Measurements from ENCODE around the gene UBE2J2. TPM values are rescaled to one million over a fixed set of nuclear protein-coding genes. Genes with fewer than 3 reads are reported as not detected.
A peak's percentile ranks its signal among the peaks of the same experiment; 100 is the strongest.

UBE2J2 gene
- 67.2 and 67.9 TPM in 2 replicates for total RNA-seq (2021; fragmentation: NEBNext Ultra II Directional; extraction: Animal tissue kit (Norgen Biotek cat#: 25700))
- polyA plus RNA-seq (2011; rRNA removed): 33.6 and 47.3 TPM in 2 replicates
- 50.1 TPM for polyA plus RNA-seq (2011; cell fraction: cytosol; rRNA removed)
- polyA plus RNA-seq (2011; cell fraction: nucleus; rRNA removed): 42.9 TPM
- polyA plus RNA-seq (2012, experiment 1 of 2): 46.0 to 58.9 TPM (median 47.8 TPM) in 4 replicates
- polyA plus RNA-seq (2012, experiment 2 of 2): 63.2 TPM
- 40.4 TPM for polyA plus RNA-seq (2013, experiment 1 of 2)
- polyA plus RNA-seq (2013, experiment 2 of 2): 38.8 TPM
- 10.8 and 14.2 TPM in 2 replicates for polyA minus RNA-seq (2011; rRNA and poly(A)+ RNA removed)
- polyA minus RNA-seq (2011; cell fraction: cytosol; rRNA and poly(A)+ RNA removed): 26.9 TPM
- polyA minus RNA-seq (2011; cell fraction: nucleus; rRNA and poly(A)+ RNA removed): 40.3 TPM
- long read RNA-seq, experiment 1, transcript UBE2J2-202 (7 exons, 1,733 nt): major isoform, 21 of 59 reads
- long read RNA-seq, experiment 1, partial matches to known transcripts: 13 of 59 reads
- long read RNA-seq, experiment 1, other reads (novel, unspliced or antisense): 18 of 59 reads
- long read RNA-seq, experiment 2, partial matches to known transcripts: 2 of 3 reads
- long read RNA-seq, experiment 2, other reads (novel, unspliced or antisense): 1 of 3 reads

- no peak within 1 kb of the TSS for H2AK5ac ChIP-seq (ENCODE audit: low read depth, low read length)
- H4K20me1 ChIP-seq (replicated peaks in 1 of 2; ENCODE audit: control insufficient read depth in 1 of 2, insufficient read depth in 2 of 2, low read length in 2 of 2): peaks cover 20 to 22% of the 10 kb centered on the region in 2 experiments
- H2BK20ac ChIP-seq (ENCODE audit: low read length): no peak within 1 kb of the TSS
- H3K4me2 ChIP-seq (ENCODE audit: insufficient read depth in 1 of 2, low read depth in 2 of 2, low read length in 2 of 2): peak within 1 kb of the TSS; percentile 81 to 95
- H2BK12ac ChIP-seq (ENCODE audit: low read depth, low read length): peak within 1 kb of the TSS; percentile 18; the same call in 1 of the 2 replicates
- peaks cover 0 to 17% (median 8%) of the 10 kb centered on the region in 4 experiments; a peak in 5 of 7 replicates for H3K4me1 ChIP-seq (replicated peaks in 1 of 4; ENCODE audit: control insufficient read depth in 3 of 4, insufficient read depth in 4 of 4, low read length in 3 of 4)
- H2BK5ac ChIP-seq (ENCODE audit: low read depth, low read length): peak within 1 kb of the TSS; percentile 66; the same call in 1 of the 2 replicates
- WGBS, 2 experiments (ENCODE audit: extremely low coverage in 1 of 2, insufficient coverage in 1 of 2, insufficient read length in 1 of 2, insufficient replicate concordance in 2 of 2, low coverage in 1 of 2, low lambda C conversion rate in 2 of 2, missing lambda C conversion rate in 1 of 2): 1% methylated on average over 43 of the region's 105 CpGs; no CpG with 5 or more reads in 1 of the 2 experiments
- peaks cover 12 to 42% of the 10 kb centered on the region in 2 experiments; a peak in 3 of 4 replicates for H3K79me2 ChIP-seq (ENCODE audit: control insufficient read depth in 1 of 2, insufficient read depth in 2 of 2, low read length in 2 of 2)
- peak within 1 kb of the TSS; percentile 9; the same call in 1 of the 2 replicates for H2AFZ ChIP-seq (ENCODE audit: low read length)
- peaks cover 12% of the 10 kb centered on the region; the same call in 1 of the 2 replicates for H3K23me2 ChIP-seq (ENCODE audit: low read depth, low read length)
- ChIA-PET POLR2A (ENCODE audit: partially characterized antibody) (interaction anchor here (0.7 to 3.0 kb wide), 6 partner anchors 12 to 129 kb away, joined by 3 to 12 read pairs (median 4); no protein-coding TSS in a partner anchor), CTCF (ENCODE audit: partially characterized antibody) (interaction anchor here (1.4 kb wide), 1 partner anchor 18 kb away, joined by 5 read pairs; no protein-coding TSS in a partner anchor)
- peak within 1 kb of the TSS; percentile 75 for H3K4ac ChIP-seq (replicated peaks; ENCODE audit: insufficient read length, low read depth, low read length)
- DNase-seq (ENCODE audit: low read depth in 1 of 2, low spot score in 2 of 2) (peak; percentile 58 to 90), FAIRE-seq (no peak)
- peak within 1 kb of the TSS; percentile 5; the same call in 1 of the 2 replicates for H3K18ac ChIP-seq (ENCODE audit: extremely low read depth, low read length)
- H4K8ac ChIP-seq (ENCODE audit: extremely low read depth, insufficient read depth, low read length): peak within 1 kb of the TSS; percentile 99
- peak within 1 kb of the TSS; percentile 22 for H4K91ac ChIP-seq (replicated peaks; ENCODE audit: insufficient read length, low read length)
- no peaks in the 10 kb centered on the region for H3K9me3 ChIP-seq (ENCODE audit: insufficient read depth in 2 of 2, low read depth in 1 of 2, low read length in 1 of 2)
- H2BK120ac ChIP-seq (replicated peaks; ENCODE audit: low read depth, low read length): no peak within 1 kb of the TSS
- H3K27ac ChIP-seq (ENCODE audit: low read depth, low read length): peak within 1 kb of the TSS; percentile 83; the same call in 1 of the 2 replicates
- no peak within 1 kb of the TSS for H4K5ac ChIP-seq (ENCODE audit: insufficient read length, low read depth, low read length)
- H2BK15ac ChIP-seq (ENCODE audit: low read length): peak within 1 kb of the TSS; percentile 75; the same call in 1 of the 2 replicates
- peaks cover 0 to 2% (median under 1%) of the 10 kb centered on the region in 4 experiments; a peak in 1 of 8 replicates for H3K36me3 ChIP-seq (ENCODE audit: control insufficient read depth in 2 of 4, insufficient read depth in 4 of 4, low read length in 3 of 4)
- H3K9ac ChIP-seq (replicated peaks in 1 of 4; ENCODE audit: extremely low read depth in 1 of 4, low read depth in 3 of 4, low read length in 3 of 4): peak within 1 kb of the TSS; percentile 71 to 99 (median 88)
- no peak within 1 kb of the TSS for H3K14ac ChIP-seq (ENCODE audit: insufficient read length)
- no peak within 1 kb of the TSS for H3K23ac ChIP-seq (ENCODE audit: insufficient read length)
- H3K27me3 ChIP-seq (replicated peaks in 1 of 4; ENCODE audit: control insufficient read depth in 3 of 4, extremely low read depth in 1 of 4, insufficient read depth in 3 of 4, low read length in 3 of 4): no peaks in the 10 kb centered on the region; a peak in 1 of 7 replicates
- H3K79me1 ChIP-seq (ENCODE audit: low read depth, low read length): peaks cover 19% of the 10 kb centered on the region
- peak within 1 kb of the TSS; percentile 46 for H3K56ac ChIP-seq (replicated peaks; ENCODE audit: insufficient read length, low read depth, low read length)
- H3K4me3 ChIP-seq (ENCODE audit: extremely low read depth in 1 of 4, insufficient read depth in 2 of 4, low read depth in 3 of 4, low read length in 4 of 4): peak within 1 kb of the TSS; percentile 88 to 99 (median 91)
- TF ChIP-seq CEBPB (IDR thresholded peaks at IDR 0.05; ENCODE audit: low read depth, low read length): no peak
- TF ChIP-seq NANOG (IDR thresholded peaks at IDR 0.05; ENCODE audit: insufficient read depth, low read depth, low read length, poor library complexity, severe bottlenecking): peak; percentile 10
- no peak for TF ChIP-seq TEAD4 (IDR thresholded peaks at IDR 0.05; ENCODE audit: low read depth, low read length)
- no peak for TF ChIP-seq KDM5A (IDR thresholded peaks at IDR 0.05; ENCODE audit: low read length)
- TF ChIP-seq JUN (IDR thresholded peaks at IDR 0.05; ENCODE audit: low read depth, low read length): no peak
- TF ChIP-seq POLR2AphosphoS5 (IDR thresholded peaks at IDR 0.05; ENCODE audit: low read depth, low read length): peak; percentile 74; the same call in 1 of the 2 replicates
Observed at GRCh38 chr1:1273512-1274298, at the start of gene UBE2J2. UBE2J2 (minus strand) TSS chr1:1273854; CDS start chr1:1267992, 5,862 bp downstream.

Data from H1 (cell line).